Stimulated activated CD4-positive, alpha-beta T cell treated with anti-CD3 and anti-CD28 coated beads, Interleukin-1b, Interleukin-23, amount 100 ng/mL, for 24 hours (primary cell): ENCODE measurements around the gene MRPL2.

Experiments
- DNase-seq, 4 experiments: peaks; one replicate each; pipeline ENCODE4 v3.0.0-alpha.2; 2020; ENCODE audit warnings: low read depth in 4 of 4, low spot score in 1 of 4

Gene MRPL2

GRCh38 chr6:43021270-43022047 is 37.8 kb downstream of the MRPL2 start, which contains the start of gene RRP36:
RRP36 (plus strand) TSS chr6:43021623; CDS start chr6:43021655, 32 bp downstream.
- peak; percentile 38 to 72 (median 60) for DNase-seq

- DNase-seq, result no peak
Measured at GRCh38 chr6:43020847-43021246, 38.4 kb downstream of the MRPL2 start.

GRCh38 chr6:43020052-43020705 is 39.1 kb downstream of the MRPL2 start:
- no peak for DNase-seq

- no peak for DNase-seq
Measured at GRCh38 chr6:43019152-43019551, 40.1 kb downstream of the MRPL2 start.

- no peak for DNase-seq
Measured at GRCh38 chr6:43016943-43017334, 42.3 kb downstream of the MRPL2 start.

- DNase-seq, result no peak
Measured at GRCh38 chr6:43016176-43016942, 42.9 kb downstream of the MRPL2 start.

- no peak for DNase-seq
Measured at GRCh38 chr6:43014434-43014909, 44.8 kb downstream of the MRPL2 start.

- DNase-seq, result peak; percentile 94 to 99 (median 96)
Measured at GRCh38 chr6:43013843-43014433, 45.3 kb downstream of the MRPL2 start, which contains the start of the genes KLHDC3 and MEA1. KLHDC3 (plus strand) TSS chr6:43014249; CDS start chr6:43017193, 2,944 bp downstream. MEA1 (minus strand) TSS chr6:43013946; CDS start chr6:43013813, 133 bp downstream.

GRCh38 chr6:43013097-43013842 is 46.0 kb downstream of the MRPL2 start:
- DNase-seq, result peak in 1 of 4 experiments; percentile 34

GRCh38 chr6:43012364-43012763 is 46.9 kb downstream of the MRPL2 start:
- DNase-seq, result no peak

GRCh38 chr6:43011207-43011606 is 48.0 kb downstream of the MRPL2 start:
- DNase-seq, result no peak

- DNase-seq, result no peak
Measured at GRCh38 chr6:43009124-43009523, 50.1 kb downstream of the MRPL2 start.

- DNase-seq, result no peak
Measured at GRCh38 chr6:43007126-43007525, 52.1 kb downstream of the MRPL2 start.

GRCh38 chr6:43006251-43006650 is 53.0 kb downstream of the MRPL2 start:
- no peak for DNase-seq

GRCh38 chr6:43005844-43006243 is 53.4 kb downstream of the MRPL2 start:
- DNase-seq, result no peak
